HEK293 (cell line): ENCODE data around the gene PSMC2.

Experiments
- EGR2 ChIP-seq: fragments of 450-650 bp; formaldehyde crosslinking; IDR thresholded peaks from 2 replicates; pipeline ENCODE4 v1.5.1; 2016; ENCODE audit warnings: low read depth, missing biosample characterization, missing genetic modification characterization
- GLI4 ChIP-seq: fragments of 450-650 bp; formaldehyde crosslinking; IDR thresholded peaks from 2 replicates; pipeline ENCODE4 v1.5.1; 2016; ENCODE audit warnings: missing biosample characterization, missing genetic modification characterization
- GLIS1 ChIP-seq: fragments of 450-650 bp; formaldehyde crosslinking; IDR thresholded peaks from 2 replicates; pipeline ENCODE4 v1.5.1; 2016; ENCODE audit warnings: missing biosample characterization, missing genetic modification characterization
- KLF10 ChIP-seq: fragments of 450-650 bp; IDR thresholded peaks from 2 replicates; pipeline ENCODE4 v1.5.1; 2018; ENCODE audit warnings: missing biosample characterization, mild to moderate bottlenecking, missing genetic modification characterization
- KLF9 ChIP-seq: fragments of 450-650 bp; formaldehyde crosslinking; IDR thresholded peaks from 2 replicates; pipeline ENCODE4 v1.5.1; 2016; ENCODE audit warnings: missing biosample characterization, missing genetic modification characterization, low read depth
- SALL2 ChIP-seq: fragments of 450-650 bp; formaldehyde crosslinking; IDR thresholded peaks from 2 replicates; pipeline ENCODE4 v1.5.0; 2017; ENCODE audit warnings: missing biosample characterization, mild to moderate bottlenecking, missing genetic modification characterization, borderline replicate concordance
- SP2 ChIP-seq: fragments of 450-650 bp; formaldehyde crosslinking; IDR thresholded peaks from 2 replicates; pipeline ENCODE4 v1.5.1; 2016; ENCODE audit warnings: missing biosample characterization, missing genetic modification characterization
- WT1 ChIP-seq: fragments of 450-650 bp; formaldehyde crosslinking; IDR thresholded peaks from 2 replicates; pipeline ENCODE4 v1.5.1; 2016; ENCODE audit warnings: missing biosample characterization, missing genetic modification characterization
- YY1 ChIP-seq: fragments of 450-650 bp; formaldehyde crosslinking; IDR thresholded peaks from 2 replicates; pipeline ENCODE4 v1.5.1; 2018; ENCODE audit warnings: missing biosample characterization, missing genetic modification characterization
- ZBTB1 ChIP-seq: fragments of 450-650 bp; formaldehyde crosslinking; IDR thresholded peaks from 2 replicates; pipeline ENCODE4 v1.5.1; 2016; ENCODE audit warnings: missing biosample characterization, missing genetic modification characterization
- ZBTB7A ChIP-seq: fragments of 450-650 bp; formaldehyde crosslinking; IDR thresholded peaks from 2 replicates; pipeline ENCODE4 v1.5.1; 2016; ENCODE audit warnings: low read depth, missing biosample characterization, missing genetic modification characterization
- ZNF184 ChIP-seq: fragments of 450-650 bp; IDR thresholded peaks from 2 replicates; pipeline ENCODE4 v1.5.1; 2018; ENCODE audit warnings: missing biosample characterization, mild to moderate bottlenecking, missing genetic modification characterization
- ZNF2 ChIP-seq: fragments of 450-650 bp; formaldehyde crosslinking; IDR thresholded peaks from 2 replicates; pipeline ENCODE4 v1.5.1; 2016; ENCODE audit warnings: missing biosample characterization, missing genetic modification characterization
- ZNF214 ChIP-seq: fragments of 450-650 bp; formaldehyde crosslinking; IDR thresholded peaks from 2 replicates; pipeline ENCODE4 v1.5.1; 2017; ENCODE audit warnings: missing biosample characterization, mild to moderate bottlenecking, missing genetic modification characterization, borderline replicate concordance
- ZNF223 ChIP-seq: fragments of 450-650 bp; formaldehyde crosslinking; IDR thresholded peaks from 2 replicates; pipeline ENCODE4 v1.5.1; 2016; ENCODE audit warnings: missing biosample characterization, missing genetic modification characterization
- ZNF266 ChIP-seq: fragments of 450-650 bp; formaldehyde crosslinking; IDR thresholded peaks from 2 replicates; pipeline ENCODE4 v1.5.1; 2016; ENCODE audit warnings: missing biosample characterization, missing genetic modification characterization, low read depth
- ZNF292 ChIP-seq: fragments of 450-650 bp; formaldehyde crosslinking; IDR thresholded peaks from 2 replicates; pipeline ENCODE4 v1.5.1; 2016; ENCODE audit warnings: low read depth, missing biosample characterization, missing genetic modification characterization, borderline replicate concordance
- ZNF324 ChIP-seq: fragments of 450-650 bp; formaldehyde crosslinking; IDR thresholded peaks from 2 replicates; pipeline ENCODE4 v1.5.1; 2016; ENCODE audit warnings: missing biosample characterization, missing genetic modification characterization
- ZNF341 ChIP-seq: fragments of 450-650 bp; formaldehyde crosslinking; IDR thresholded peaks from 2 replicates; pipeline ENCODE4; 2016; ENCODE audit warnings: low read depth, missing biosample characterization, missing genetic modification characterization
- ZNF354C ChIP-seq: fragments of 450-650 bp; formaldehyde crosslinking; IDR thresholded peaks from 2 replicates; pipeline ENCODE4 v1.5.1; 2016; ENCODE audit warnings: missing biosample characterization, missing genetic modification characterization, low read depth, borderline replicate concordance
- ZNF416 ChIP-seq: fragments of 450-650 bp; formaldehyde crosslinking; IDR thresholded peaks from 2 replicates; pipeline ENCODE4 v1.5.1; 2016; ENCODE audit warnings: missing biosample characterization, missing genetic modification characterization
- ZNF473 ChIP-seq: fragments of 450-650 bp; formaldehyde crosslinking; IDR thresholded peaks from 2 replicates; pipeline ENCODE4 v1.5.1; 2017; ENCODE audit warnings: missing biosample characterization, missing genetic modification characterization
- ZNF548 ChIP-seq: fragments of 450-650 bp; formaldehyde crosslinking; IDR thresholded peaks from 2 replicates; pipeline ENCODE4 v1.5.1; 2016; ENCODE audit warnings: missing biosample characterization, missing genetic modification characterization
- ZNF561 ChIP-seq: fragments of 450-650 bp; IDR thresholded peaks from 2 replicates; pipeline ENCODE4 v1.5.1; 2018; ENCODE audit warnings: missing biosample characterization, missing genetic modification characterization, borderline replicate concordance
- ZNF571 ChIP-seq: fragments of 450-650 bp; formaldehyde crosslinking; IDR thresholded peaks from 2 replicates; pipeline ENCODE4 v1.5.0; 2017; ENCODE audit warnings: missing biosample characterization, missing genetic modification characterization
- ZNF629 ChIP-seq: fragments of 450-650 bp; formaldehyde crosslinking; IDR thresholded peaks from 2 replicates; pipeline ENCODE4 v1.5.1; 2017; ENCODE audit warnings: missing biosample characterization, missing genetic modification characterization
- ZNF692 ChIP-seq: fragments of 450-650 bp; formaldehyde crosslinking; IDR thresholded peaks from 2 replicates; pipeline ENCODE4 v1.5.1; 2016; ENCODE audit warnings: missing biosample characterization, missing genetic modification characterization
- ZNF785 ChIP-seq: fragments of 450-650 bp; formaldehyde crosslinking; IDR thresholded peaks from 2 replicates; pipeline ENCODE4 v1.5.1; 2016; ENCODE audit warnings: missing biosample characterization, missing genetic modification characterization
- ZNF791 ChIP-seq: fragments of 450-650 bp; formaldehyde crosslinking; IDR thresholded peaks from 2 replicates; pipeline ENCODE4 v1.5.1; 2016; ENCODE audit warnings: missing biosample characterization, missing genetic modification characterization
- ZNF843 ChIP-seq: fragments of 450-650 bp; formaldehyde crosslinking; IDR thresholded peaks from 2 replicates; pipeline ENCODE4 v1.5.1; 2016; ENCODE audit warnings: missing biosample characterization, missing genetic modification characterization
- TF ChIP-seq, protein P1 (sequence below): sonication (generic); formaldehyde crosslinking; IDR thresholded peaks from 2 replicates; pipeline ENCODE4 v1.8.1; 2022; ENCODE audit warnings: mild to moderate bottlenecking, moderate library complexity, missing genetic modification reagents
- TF ChIP-seq, protein P2 (sequence below): fragments of 450-650 bp; formaldehyde crosslinking; IDR thresholded peaks from 2 replicates; pipeline ENCODE4 v1.5.1; 2016; ENCODE audit warnings: missing biosample characterization, missing genetic modification characterization
- TF ChIP-seq, protein P3 (sequence below): fragments of 450-650 bp; formaldehyde crosslinking; IDR thresholded peaks from 2 replicates; pipeline ENCODE4 v1.5.1; 2016; ENCODE audit warnings: missing biosample characterization, missing genetic modification characterization
- TF ChIP-seq, protein P4 (sequence below): fragments of 450-650 bp; formaldehyde crosslinking; IDR thresholded peaks from 2 replicates; pipeline ENCODE4 v1.5.1; 2017; ENCODE audit warnings: missing biosample characterization, missing genetic modification characterization

Gene PSMC2

DNA sequence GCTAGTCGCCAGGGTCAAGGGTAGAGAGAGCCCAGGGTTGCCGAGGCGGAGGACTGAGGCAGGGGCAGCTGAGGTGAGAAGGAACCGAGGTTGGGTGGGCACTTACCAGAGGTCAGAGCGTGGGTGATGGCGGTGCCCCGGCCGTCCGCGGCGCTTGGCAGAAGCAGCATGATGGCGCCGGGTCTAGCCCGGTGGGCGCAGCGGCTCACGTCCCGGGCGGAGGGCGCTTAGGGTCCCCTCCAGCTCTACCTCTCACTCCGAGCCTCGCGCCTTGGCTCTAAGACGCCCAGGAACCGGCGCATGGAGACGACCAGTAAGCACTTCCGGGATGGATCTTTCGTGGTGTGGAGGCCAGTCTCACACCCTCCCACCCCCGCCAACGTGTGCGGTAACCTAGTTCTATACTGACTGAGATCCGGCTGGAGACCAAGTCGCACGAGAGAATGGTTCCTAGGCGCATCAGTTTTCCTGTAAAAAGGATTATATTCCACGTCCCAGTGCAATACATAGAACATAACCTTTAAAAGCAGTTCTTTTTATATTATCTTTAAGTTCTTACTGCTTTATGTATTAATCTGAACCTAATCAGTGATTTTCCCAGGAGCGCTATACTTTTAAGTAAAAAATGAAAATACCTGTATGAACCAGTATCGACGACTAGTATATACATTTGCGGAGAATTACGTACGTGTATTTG is 2.8 kb upstream of the PSMC2 start, which contains the start of gene DNAJC2 (continued):
- TF ChIP-seq, protein P1, sequence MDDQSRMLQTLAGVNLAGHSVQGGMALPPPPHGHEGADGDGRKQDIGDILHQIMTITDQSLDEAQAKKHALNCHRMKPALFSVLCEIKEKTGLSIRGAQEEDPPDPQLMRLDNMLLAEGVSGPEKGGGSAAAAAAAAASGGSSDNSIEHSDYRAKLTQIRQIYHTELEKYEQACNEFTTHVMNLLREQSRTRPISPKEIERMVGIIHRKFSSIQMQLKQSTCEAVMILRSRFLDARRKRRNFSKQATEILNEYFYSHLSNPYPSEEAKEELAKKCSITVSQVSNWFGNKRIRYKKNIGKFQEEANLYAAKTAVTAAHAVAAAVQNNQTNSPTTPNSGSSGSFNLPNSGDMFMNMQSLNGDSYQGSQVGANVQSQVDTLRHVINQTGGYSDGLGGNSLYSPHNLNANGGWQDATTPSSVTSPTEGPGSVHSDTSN (CRISPR knock-in tag) = peak; percentile 36; the same call in 1 of the 2 replicates
- no peak for TF ChIP-seq SALL2
- TF ChIP-seq, protein P2, sequence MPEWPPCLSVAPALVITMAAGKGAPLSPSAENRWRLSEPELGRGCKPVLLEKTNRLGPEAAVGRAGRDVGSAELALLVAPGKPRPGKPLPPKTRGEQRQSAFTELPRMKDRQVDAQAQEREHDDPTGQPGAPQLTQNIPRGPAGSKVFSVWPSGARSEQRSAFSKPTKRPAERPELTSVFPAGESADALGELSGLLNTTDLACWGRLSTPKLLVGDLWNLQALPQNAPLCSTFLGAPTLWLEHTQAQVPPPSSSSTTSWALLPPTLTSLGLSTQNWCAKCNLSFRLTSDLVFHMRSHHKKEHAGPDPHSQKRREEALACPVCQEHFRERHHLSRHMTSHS = no peak
- peak; percentile 72 for TF ChIP-seq SP2 (tag by site-specific recombination)
- peak; percentile 84 for TF ChIP-seq ZNF2 (tag by site-specific recombination)
- no peak for TF ChIP-seq ZNF791
- TF ChIP-seq ZBTB1 = peak; percentile 98
- peak; percentile 92 for TF ChIP-seq EGR2 (tag by site-specific recombination)
- peak; percentile 85 for TF ChIP-seq ZNF324 (tag by site-specific recombination)
- TF ChIP-seq ZNF571 (tag by site-specific recombination) = no peak
- TF ChIP-seq KLF9 (tag by site-specific recombination) = peak; percentile 73; the same call in 1 of the 2 replicates
- no peak for TF ChIP-seq GLI4 (tag by site-specific recombination)
- TF ChIP-seq ZNF223 (tag by site-specific recombination) = no peak
- TF ChIP-seq ZNF416 = no peak
- no peak for TF ChIP-seq ZNF354C (tag by site-specific recombination)
- TF ChIP-seq ZNF785 (tag by site-specific recombination) = no peak
- no peak for TF ChIP-seq ZNF266 (tag by site-specific recombination)
- 0 out of 2 replicates have a peak, but pooled peaks have one; percentile 20 for TF ChIP-seq WT1
- 0 out of 2 replicates have a peak, but pooled peaks have one; percentile 49 for TF ChIP-seq ZNF184 (tag by site-specific recombination)
- no peak for TF ChIP-seq ZNF214 (tag by site-specific recombination)
- TF ChIP-seq, protein P3, sequence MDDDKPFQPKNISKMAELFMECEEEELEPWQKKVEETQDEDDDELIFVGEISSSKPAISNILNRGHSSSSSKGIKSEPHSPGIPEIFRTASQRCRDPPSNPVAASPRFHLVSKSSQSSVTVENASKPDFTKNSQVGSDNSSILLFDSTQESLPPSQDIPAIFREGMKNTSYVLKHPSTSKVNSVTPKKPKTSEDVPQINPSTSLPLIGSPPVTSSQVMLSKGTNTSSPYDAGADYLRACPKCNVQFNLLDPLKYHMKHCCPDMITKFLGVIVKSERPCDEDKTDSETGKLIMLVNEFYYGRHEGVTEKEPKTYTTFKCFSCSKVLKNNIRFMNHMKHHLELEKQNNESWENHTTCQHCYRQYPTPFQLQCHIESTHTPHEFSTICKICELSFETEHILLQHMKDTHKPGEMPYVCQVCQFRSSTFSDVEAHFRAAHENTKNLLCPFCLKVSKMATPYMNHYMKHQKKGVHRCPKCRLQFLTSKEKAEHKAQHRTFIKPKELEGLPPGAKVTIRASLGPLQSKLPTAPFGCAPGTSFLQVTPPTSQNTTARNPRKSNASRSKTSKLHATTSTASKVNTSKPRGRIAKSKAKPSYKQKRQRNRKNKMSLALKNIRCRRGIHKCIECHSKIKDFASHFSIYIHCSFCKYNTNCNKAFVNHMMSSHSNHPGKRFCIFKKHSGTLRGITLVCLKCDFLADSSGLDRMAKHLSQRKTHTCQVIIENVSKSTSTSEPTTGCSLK (tag by site-specific recombination) = no peak
- peak; percentile 72 for TF ChIP-seq ZNF629
- peak; percentile 66 for TF ChIP-seq ZNF561
- TF ChIP-seq ZNF341 (tag by site-specific recombination) = peak; percentile 57
- peak; percentile 79 for TF ChIP-seq KLF10 (tag by site-specific recombination)
- TF ChIP-seq ZNF292 (tag by site-specific recombination) = no peak
- TF ChIP-seq ZNF843 = peak; percentile 53
- TF ChIP-seq ZNF473 = no peak
- TF ChIP-seq, protein P4, sequence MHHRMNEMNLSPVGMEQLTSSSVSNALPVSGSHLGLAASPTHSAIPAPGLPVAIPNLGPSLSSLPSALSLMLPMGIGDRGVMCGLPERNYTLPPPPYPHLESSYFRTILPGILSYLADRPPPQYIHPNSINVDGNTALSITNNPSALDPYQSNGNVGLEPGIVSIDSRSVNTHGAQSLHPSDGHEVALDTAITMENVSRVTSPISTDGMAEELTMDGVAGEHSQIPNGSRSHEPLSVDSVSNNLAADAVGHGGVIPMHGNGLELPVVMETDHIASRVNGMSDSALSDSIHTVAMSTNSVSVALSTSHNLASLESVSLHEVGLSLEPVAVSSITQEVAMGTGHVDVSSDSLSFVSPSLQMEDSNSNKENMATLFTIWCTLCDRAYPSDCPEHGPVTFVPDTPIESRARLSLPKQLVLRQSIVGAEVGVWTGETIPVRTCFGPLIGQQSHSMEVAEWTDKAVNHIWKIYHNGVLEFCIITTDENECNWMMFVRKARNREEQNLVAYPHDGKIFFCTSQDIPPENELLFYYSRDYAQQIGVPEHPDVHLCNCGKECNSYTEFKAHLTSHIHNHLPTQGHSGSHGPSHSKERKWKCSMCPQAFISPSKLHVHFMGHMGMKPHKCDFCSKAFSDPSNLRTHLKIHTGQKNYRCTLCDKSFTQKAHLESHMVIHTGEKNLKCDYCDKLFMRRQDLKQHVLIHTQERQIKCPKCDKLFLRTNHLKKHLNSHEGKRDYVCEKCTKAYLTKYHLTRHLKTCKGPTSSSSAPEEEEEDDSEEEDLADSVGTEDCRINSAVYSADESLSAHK (tag by site-specific recombination) = no peak
- peak; percentile 88 for TF ChIP-seq ZBTB7A
- peak; percentile 85 for TF ChIP-seq YY1 (tag by site-specific recombination)
- TF ChIP-seq ZNF692 = peak; percentile 83
- TF ChIP-seq ZNF548 (tag by site-specific recombination) = no peak
- TF ChIP-seq GLIS1 (tag by site-specific recombination) = peak; percentile 91
